GM19372 (cell line): ENCODE measurements around the gene PTBP3.
A peak's percentile ranks its signal among the peaks of the same experiment; 100 is the strongest.
"Not testable (repeated sequence)": the region's sequence is repeated elsewhere in the genome, so short reads cannot be mapped to it uniquely, and the experiment has no call there.

Experiments
- ATAC-seq: cut with Tn5 transposase; IDR thresholded peaks from one replicate; pipeline ENCODE4 v1.9.1; 2021; ENCODE audit warnings: mild to moderate bottlenecking, low read depth, moderate library complexity; ENCODE audit not compliant: unreplicated experiment

Gene PTBP3

DNA sequence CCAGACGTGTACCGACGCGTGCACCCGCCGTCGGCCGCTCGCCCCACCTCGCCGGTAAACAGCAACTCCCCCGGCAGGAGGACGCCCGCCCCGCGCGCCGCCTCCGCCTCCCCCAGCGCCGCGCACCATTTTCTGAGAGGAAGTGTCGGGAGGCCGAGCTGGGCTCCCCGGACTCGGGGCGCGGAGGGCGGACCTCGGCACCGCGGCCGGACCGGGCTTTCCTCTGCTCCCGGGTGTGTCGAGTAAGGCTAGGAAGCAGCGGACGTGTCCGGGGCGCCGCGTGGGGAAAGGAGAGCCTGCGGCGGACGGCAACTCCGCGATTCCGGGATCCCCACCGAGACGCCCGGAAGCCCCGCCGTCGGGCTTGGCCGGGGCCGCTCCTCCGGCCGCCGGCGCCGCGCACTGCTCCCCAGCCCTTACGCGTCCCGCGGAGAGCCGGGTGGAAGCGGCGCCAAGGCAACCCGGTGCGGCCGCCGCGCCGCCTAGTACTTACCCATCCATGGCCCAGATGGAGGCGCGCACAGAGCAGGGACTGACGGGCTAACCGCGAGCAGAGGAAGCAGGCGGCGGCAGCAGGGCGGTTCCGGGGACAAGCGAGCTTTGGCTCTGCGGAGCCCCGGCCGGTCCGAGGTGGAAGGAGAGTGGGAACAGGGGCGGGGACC, at the start of gene PTBP3:
Gene PTBP3 (minus strand): TSS at position 643 of the 662 bp plus-strand sequence. CDS start 35,754 bp downstream, outside the sequence.
- ATAC-seq: peak; percentile 52

- no peak for ATAC-seq
Observed at GRCh38 chr9:112382501-112383364, 49.3 kb upstream of the PTBP3 start.

DNA sequence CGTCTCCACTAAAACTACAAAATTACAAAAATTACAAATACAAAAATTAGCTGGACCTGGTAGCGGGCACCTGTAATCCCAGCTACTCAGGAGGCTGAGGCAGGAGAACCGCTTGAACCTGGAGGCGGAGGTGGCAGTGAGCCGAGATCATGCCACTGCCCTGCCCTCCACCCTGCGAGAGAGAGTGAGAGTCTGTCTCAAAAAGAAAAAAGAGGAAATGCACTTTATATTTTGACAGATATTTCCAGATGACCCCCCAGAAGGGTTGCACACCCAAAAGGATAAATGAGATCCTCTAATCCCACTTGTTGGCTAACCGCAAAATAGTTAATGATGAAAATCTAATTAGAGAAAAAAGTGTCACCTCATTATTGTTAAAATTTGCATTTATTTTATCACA, 48.6 kb upstream of the PTBP3 start:
- ATAC-seq: no peak

GRCh38 chr9:112380825-112381221, 47.4 kb upstream of the PTBP3 start:
- no peak for ATAC-seq

- no peak for ATAC-seq
Observed at GRCh38 chr9:112380102-112380824, 46.8 kb upstream of the PTBP3 start, which contains the start of gene HSDL2. Gene HSDL2, plus strand, starts transcription at chr9:112380108. Its CDS starts 56 bp downstream, at chr9:112380164.

DNA sequence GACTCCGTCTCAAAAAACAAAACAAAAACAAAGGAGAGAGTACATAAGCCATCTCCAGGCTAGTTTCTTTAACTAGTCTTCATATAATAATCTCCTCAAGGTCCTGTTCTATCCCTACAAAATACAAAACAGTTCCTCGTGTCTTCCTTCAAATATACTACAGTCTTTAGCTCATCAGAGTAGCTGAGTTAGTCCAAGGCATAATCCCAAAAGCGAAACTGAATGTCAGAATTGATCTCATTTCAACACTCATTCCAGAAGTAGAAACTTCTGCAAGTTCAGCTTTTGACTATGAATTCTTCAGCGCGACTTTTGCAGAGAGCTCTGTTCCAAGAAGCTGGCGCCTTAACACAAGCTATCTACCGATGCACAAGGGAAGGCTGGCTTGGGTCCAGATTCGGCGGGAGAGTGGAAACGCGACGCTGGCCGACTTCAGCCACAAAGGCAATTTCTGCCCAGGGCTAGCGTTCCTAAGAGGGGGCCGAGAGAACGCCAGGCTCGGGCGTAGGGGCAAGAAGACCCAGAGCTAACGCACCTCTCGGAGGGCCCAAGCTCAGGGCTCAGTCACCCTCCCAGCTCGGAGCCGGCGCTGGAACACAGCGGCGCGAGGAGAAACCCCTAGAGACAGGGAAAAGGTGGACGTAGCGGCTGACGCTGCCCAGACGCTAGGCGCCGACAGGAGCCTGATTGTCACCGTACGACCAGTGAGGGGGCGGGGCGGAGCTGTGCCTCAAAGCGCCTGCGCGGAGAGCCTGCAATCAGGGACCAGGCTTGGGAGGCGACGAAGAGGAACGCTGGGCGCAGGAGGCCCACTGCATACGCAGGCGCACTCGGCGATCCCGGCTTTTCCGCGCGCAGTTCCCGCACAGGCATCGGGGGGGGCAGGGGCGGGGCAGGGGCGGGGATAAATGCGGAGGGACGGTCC, 46.0 kb upstream of the PTBP3 start:
- ATAC-seq: peak; percentile 87

GRCh38 chr9:112378328-112379176, 45.1 kb upstream of the PTBP3 start:
- no peak for ATAC-seq

DNA sequence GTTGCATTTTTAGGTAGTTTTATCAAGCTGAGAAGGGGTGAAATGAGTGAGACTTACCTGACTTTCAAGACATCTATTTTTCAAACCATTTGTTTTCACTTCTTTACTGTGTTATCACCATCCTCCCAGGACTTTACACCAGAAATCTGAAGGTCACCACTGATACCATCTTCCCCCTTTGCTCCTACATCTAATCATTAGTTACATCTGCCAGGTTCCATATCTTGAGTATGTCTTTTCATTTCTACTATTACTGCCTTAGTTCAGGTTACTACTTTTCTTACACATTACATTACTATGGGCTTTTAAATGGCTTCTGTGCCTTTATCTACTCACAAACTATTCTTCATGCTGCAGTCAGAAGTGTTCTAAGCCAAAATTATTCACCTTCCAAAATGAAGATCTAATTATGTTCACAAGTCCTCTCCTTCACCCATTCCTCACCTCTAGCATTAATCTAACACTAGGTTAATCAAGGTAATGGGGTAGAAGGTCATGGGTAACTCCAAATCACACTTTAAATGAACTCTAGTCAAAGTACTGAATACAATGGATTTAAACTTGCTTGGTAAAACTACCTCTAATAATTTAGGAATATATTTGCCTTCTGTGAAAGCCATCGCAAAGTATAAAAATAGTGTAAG, 44.4 kb upstream of the PTBP3 start:
- no peak for ATAC-seq

GRCh38 chr9:112377087-112377486, 43.7 kb upstream of the PTBP3 start:
- ATAC-seq: no peak

DNA sequence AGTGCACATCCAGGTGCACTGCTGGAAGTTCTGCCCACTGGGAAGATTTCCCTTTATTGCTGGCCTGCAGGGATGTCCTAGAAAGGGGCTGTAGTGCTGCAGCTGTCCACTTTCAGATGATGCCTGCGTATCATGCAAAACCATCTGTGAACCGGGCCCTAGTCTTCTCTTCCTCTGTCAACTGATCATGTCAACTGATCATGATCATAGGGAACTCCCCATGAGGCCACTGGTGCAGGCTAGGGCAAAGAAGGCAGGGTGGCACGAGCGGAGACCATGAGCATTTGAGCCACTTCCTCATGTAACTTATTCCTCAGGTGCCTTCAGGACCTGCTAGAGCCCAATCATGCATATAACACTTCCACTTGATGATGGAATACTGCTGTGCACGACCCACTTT, 41.9 kb upstream of the PTBP3 start:
- ATAC-seq: no peak

DNA sequence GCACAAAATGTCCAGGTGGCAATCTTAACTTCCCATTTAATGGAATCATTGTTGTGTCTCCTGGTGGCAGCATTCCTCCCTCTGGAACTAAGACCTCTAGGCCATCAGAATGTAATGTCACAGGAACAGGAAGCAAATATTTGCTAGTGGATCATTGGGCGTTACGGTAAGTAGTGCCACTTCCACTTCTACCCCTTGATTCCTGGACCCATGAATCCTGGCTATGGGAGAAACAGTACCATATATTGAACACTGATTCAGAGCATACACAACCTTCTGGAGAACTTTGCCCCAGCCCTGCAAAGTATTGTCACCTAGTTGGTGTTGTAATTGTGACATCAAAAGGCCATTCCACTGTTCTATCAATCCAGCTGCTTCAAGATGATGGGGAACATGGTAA, 40.8 kb upstream of the PTBP3 start:
- not testable (repeated sequence) for ATAC-seq

- ATAC-seq: not testable (repeated sequence)
Observed at GRCh38 chr9:112373666-112374065, 40.2 kb upstream of the PTBP3 start.

DNA sequence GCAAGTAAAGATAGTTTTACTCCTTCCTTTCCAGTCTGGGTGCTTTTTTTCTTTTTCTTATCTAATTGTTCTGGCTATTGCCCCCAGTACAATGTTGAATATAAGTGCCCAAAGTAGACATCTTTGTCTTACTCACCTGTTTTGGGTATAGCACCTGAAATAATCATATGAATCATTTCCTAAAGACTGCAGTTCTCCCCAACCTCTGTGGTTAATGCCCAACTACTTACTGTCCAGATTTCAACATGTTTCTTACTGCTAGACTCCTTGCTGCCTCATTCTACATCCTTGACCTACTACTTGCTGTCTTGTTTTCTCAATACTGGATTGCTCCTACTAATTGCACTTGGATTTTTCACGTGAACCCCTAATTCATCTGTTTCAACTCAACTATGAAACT, 37.6 kb upstream of the PTBP3 start:
- no peak for ATAC-seq

GRCh38 chr9:112369817-112370216, 36.4 kb upstream of the PTBP3 start:
- no peak for ATAC-seq

GRCh38 chr9:112367465-112367864, 34.0 kb upstream of the PTBP3 start:
- no peak for ATAC-seq

DNA sequence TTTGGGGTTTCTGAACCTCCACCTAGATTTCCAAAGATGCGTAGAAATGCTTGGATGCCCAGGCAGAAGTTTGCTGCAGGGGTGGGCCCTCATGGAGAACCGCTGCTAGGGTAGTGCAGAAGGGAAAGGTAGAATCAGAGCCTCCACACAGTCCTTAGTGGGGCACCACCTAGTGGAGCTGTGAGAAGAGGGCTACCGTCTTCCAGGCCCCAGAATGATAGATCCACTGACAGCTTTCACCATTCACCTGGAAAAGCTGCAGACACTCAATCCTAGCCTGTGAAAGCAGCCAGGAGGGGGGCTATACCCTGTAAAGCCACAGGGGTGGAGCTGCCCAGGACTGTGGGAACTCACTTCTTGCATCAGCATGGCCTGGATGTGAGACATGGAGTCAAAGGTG, 33.2 kb upstream of the PTBP3 start:
- ATAC-seq: no peak

DNA sequence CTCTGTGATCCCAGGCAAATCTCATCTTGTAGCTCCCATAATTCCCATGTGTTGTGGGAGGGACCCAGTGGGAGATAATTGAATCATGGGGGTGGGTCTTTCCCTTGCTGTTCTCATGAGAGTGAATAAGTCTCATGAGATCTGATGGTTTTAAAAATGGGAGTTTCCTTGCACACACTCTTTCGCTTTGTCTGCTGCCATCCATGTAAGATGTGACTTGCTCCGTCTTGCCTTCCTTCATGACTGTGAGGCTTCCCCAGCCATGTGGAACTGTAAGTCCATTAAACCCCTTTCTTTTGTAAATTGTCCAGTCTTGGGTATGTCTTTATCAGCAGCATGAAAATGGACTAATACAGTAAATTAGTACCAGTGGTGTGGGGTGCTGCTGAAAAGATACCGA, 31.8 kb upstream of the PTBP3 start:
- not testable (repeated sequence) for ATAC-seq

GRCh38 chr9:112364761-112365160, 31.3 kb upstream of the PTBP3 start:
- no peak for ATAC-seq

DNA sequence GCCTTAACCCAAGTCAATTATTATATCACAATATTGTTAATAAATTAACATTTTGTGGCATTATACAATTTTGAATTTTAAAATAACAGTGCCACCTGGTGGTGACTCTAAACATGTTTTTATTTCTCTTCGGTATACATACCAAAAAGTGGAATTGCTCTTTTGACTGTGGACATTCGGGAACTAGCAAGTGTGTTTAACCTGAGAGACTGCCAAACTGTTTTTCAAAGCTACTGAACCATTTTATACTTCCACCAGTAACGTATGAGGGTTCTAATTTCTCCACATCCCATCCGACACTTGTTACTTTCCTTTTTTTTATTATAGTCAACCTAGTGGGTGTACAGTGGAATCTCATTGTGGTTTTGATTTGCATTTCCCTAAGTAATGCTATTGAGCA, 28.2 kb upstream of the PTBP3 start:
- ATAC-seq: no peak
